CD8-positive, alpha-beta memory T cell (primary cell): ENCODE results near the gene ARAP2. TPM values are rescaled to one million over a fixed set of nuclear protein-coding genes. Genes with fewer than 3 reads are reported as not detected.
"Not testable (repeated sequence)": the region's sequence is repeated elsewhere in the genome, so short reads cannot be mapped to it uniquely, and the experiment has no call there.

Source experiments
- CTCF ChIA-PET: fragments of 350-600 bp; sonication (Branson Sonifier 250); formaldehyde crosslinking; loops from one replicate; lab custom pipeline; 2021; ENCODE audit warnings: antibody characterized with exemption; lab: Charles Lee
- POLR2A ChIA-PET: fragments of 350-600 bp; sonication (Branson Sonifier 250); formaldehyde crosslinking; loops from one replicate; lab custom pipeline; 2021; ENCODE audit warnings: antibody characterized with exemption; lab: Charles Lee
- DNase-seq, 5 donors: peaks; one replicate each; pipeline versions ENCODE4 v3.0.0 to v3.0.0-alpha.2; 2020 to 2022; ENCODE audit warnings: mixed read lengths in 1 of 5
- H3K27ac ChIP-seq: one replicate; pipeline ENCODE4 v1.7.0; 2013; ENCODE audit warnings: low read depth, mild to moderate bottlenecking, low read length, moderate library complexity
- H3K27me3 ChIP-seq: 2 replicates; pipeline ENCODE4 v1.7.0; 2013; ENCODE audit warnings: low read length, mild to moderate bottlenecking; ENCODE audit not compliant: insufficient read depth, poor library complexity, severe bottlenecking
- H3K36me3 ChIP-seq: 2 replicates; pipeline ENCODE4 v1.7.0; 2013; ENCODE audit warnings: mild to moderate bottlenecking, low read length, moderate library complexity; ENCODE audit not compliant: insufficient read depth
- H3K4me1 ChIP-seq: 2 replicates; pipeline ENCODE4 v1.7.0; 2013; ENCODE audit warnings: mild to moderate bottlenecking, low read length, moderate library complexity; ENCODE audit not compliant: insufficient read depth
- H3K4me3 ChIP-seq: 2 replicates; pipeline ENCODE4 v1.7.0; 2013; ENCODE audit warnings: mild to moderate bottlenecking, low read length
- H3K9me3 ChIP-seq: 2 replicates; pipeline ENCODE4 v1.7.0; 2013; ENCODE audit warnings: mild to moderate bottlenecking, low read length
- H3K27ac Mint-ChIP-seq, 8 donors: one replicate each; pipeline ENCODE4 v1.8.0; 2020 to 2021; ENCODE audit warnings: mixed read lengths in 8 of 8, mild to moderate bottlenecking in 6 of 8, inconsistent platforms in 3 of 8, moderate library complexity in 3 of 8
- H3K27me3 Mint-ChIP-seq, 2 donors: one replicate each; pipeline ENCODE4 v1.8.0; 2020 to 2021; ENCODE audit warnings: mixed read lengths in 2 of 2, mild to moderate bottlenecking in 1 of 2, moderate library complexity in 1 of 2
- H3K36me3 Mint-ChIP-seq, 3 donors: one replicate each; pipeline ENCODE4 v1.8.0; 2020 to 2021; ENCODE audit warnings: mixed read lengths in 3 of 3, inconsistent platforms in 1 of 3, mild to moderate bottlenecking in 1 of 3
- H3K4me1 Mint-ChIP-seq, 3 donors: one replicate each; pipeline ENCODE4 v1.8.0; 2020 to 2021; ENCODE audit warnings: mixed read lengths in 3 of 3, inconsistent platforms in 1 of 3, mild to moderate bottlenecking in 1 of 3
- H3K4me3 Mint-ChIP-seq, 7 donors: one replicate each; pipeline ENCODE4 v1.8.0; 2020 to 2021; ENCODE audit warnings: mixed read lengths in 7 of 7, mild to moderate bottlenecking in 6 of 7, moderate library complexity in 4 of 7, inconsistent platforms in 2 of 7
- H3K9me3 Mint-ChIP-seq, 5 donors: one replicate each; pipeline ENCODE4 v1.8.0; 2020 to 2022; ENCODE audit warnings: mixed read lengths in 5 of 5, mild to moderate bottlenecking in 3 of 5, moderate library complexity in 2 of 5, inconsistent platforms in 1 of 5
- polyA plus RNA-seq: library from polyadenylated mRNA; unstranded; fragments of 300-500 nt; fragmentation: Illumina TruSeq; gene quantifications from one replicate; pipeline ENCODE4 v1.2.3, GENCODE V29; 2021
- total RNA-seq, 2 experiments: library from RNA; stranded (reverse); gene quantifications; one replicate each; pipeline ENCODE4 v1.2.3, GENCODE V29; 2021

Gene ARAP2
- total and polyA plus RNA-seq, 3 experiments from 2014 or later, result 44.2 to 49.9 (median 49.7) TPM

DNA sequence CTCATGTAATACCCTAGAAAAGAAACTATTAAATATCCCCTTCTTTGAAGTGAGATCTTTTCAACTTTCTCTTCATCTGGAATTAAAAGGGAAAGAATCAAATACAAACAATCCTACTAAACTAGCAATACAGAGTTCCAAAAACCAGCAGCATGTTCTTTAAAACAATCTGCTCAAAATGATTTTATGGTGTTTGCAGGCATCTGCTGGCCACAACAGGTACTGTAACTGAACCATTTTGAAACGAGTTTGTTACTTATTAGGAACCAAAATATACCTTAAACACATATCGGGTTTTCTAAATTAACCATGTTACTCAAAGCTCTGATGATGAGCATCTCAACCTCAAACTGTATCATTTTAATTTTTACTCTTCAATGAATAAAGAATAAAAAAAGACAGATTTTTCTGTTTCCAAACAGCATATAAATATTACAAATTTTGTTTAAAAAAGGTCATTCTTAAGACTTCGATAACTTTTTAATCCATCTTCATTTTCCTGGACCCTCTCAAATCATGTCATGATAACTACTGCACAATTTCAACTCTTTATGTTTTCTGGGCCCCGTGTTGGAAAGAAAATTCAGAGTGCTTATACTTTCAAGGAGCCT, 56.5 kb downstream of the ARAP2 start:
- peak in 3 of 5 donors; percentile 9 to 52 (median 15) for DNase-seq
- no peaks in the 10 kb centered on the region for H3K9me3 ChIP-seq
- H3K4me3 Mint-ChIP-seq, result no peak overlapping the region
- peaks cover 0 to 53% (median 8%) of the 10 kb centered on the region in 3 donors for H3K36me3 Mint-ChIP-seq
- no peaks in the 10 kb centered on the region for H3K27me3 ChIP-seq
- CTCF ChIA-PET, result interaction anchor here (1.0 to 1.6 kb wide), 3 partner anchors 10 to 56 kb away, joined by 3 to 5 read pairs (median 4); no protein-coding TSS in a partner anchor
- no peak overlapping the region for H3K4me3 ChIP-seq
- peak overlapping the region in 3 of 8 donors; percentile 27 to 76 (median 36) for H3K27ac Mint-ChIP-seq
- H3K36me3 ChIP-seq, result peaks cover 3% of the 10 kb centered on the region
- peaks cover 53 to 70% (median 69%) of the 10 kb centered on the region in 3 donors for H3K4me1 Mint-ChIP-seq
- H3K27ac ChIP-seq, result no peak overlapping the region
- no peaks in the 10 kb centered on the region for H3K9me3 Mint-ChIP-seq
- no peaks in the 10 kb centered on the region for H3K27me3 Mint-ChIP-seq
- peaks cover 38% of the 10 kb centered on the region for H3K4me1 ChIP-seq
- POLR2A ChIA-PET, result no interaction called here

DNA sequence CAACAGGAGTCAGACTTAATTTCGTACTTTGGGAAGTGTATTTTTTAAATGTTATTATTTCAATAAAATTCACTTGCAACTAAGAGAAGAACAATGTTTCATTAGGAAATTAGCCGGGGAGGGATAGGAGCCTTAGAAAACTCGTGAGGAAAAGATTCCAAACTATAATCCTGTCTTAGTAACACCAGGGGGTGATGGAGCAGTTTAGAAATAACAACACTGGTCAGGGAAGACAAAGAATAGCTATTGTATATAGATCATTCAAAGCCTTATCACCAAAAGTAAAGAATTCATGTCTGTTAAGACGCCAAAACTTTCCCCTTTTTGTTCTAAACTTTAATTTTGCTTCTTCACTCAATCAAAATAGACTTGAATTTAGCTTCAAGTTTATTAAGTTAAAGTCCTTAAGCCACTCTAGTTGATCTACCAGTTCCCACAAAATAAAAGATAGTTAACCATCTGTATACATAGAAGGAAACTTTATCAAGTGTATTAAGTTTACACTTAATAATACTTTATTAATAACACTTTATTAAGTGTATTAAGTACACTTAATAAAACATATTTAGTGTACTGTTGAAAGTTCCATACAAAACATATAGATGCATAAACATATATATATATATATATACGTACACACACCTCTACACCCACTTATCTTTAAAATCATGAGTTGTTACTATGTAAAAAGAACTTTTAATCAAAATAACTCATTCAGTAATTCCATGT, 60.5 kb downstream of the ARAP2 start:
- no peak overlapping the region for H3K27ac ChIP-seq
- no peaks in the 10 kb centered on the region for H3K27me3 Mint-ChIP-seq
- no peak overlapping the region for H3K4me3 Mint-ChIP-seq
- H3K36me3 ChIP-seq, result peaks cover 3% of the 10 kb centered on the region
- DNase-seq, result no peak
- H3K4me3 ChIP-seq, result no peak overlapping the region
- no peaks in the 10 kb centered on the region for H3K9me3 ChIP-seq
- POLR2A ChIA-PET, result interaction anchor here (0.8 kb wide), 1 partner anchor 8 kb away, joined by 11 read pairs; no protein-coding TSS in a partner anchor
- H3K27ac Mint-ChIP-seq, result peak overlapping the region in 2 of 8 donors; percentile 22 to 40
- CTCF ChIA-PET, result interaction anchor here (0.9 to 1.4 kb wide), 2 partner anchors 60 to 216 kb away, joined by 3 to 4 read pairs; no protein-coding TSS in a partner anchor
- H3K27me3 ChIP-seq, result no peaks in the 10 kb centered on the region
- no peaks in the 10 kb centered on the region for H3K9me3 Mint-ChIP-seq
- peaks cover 8% of the 10 kb centered on the region for H3K4me1 ChIP-seq
- peaks cover 0 to 72% (median 20%) of the 10 kb centered on the region in 3 donors for H3K36me3 Mint-ChIP-seq
- H3K4me1 Mint-ChIP-seq, result peaks cover 47 to 65% (median 62%) of the 10 kb centered on the region in 3 donors

DNA sequence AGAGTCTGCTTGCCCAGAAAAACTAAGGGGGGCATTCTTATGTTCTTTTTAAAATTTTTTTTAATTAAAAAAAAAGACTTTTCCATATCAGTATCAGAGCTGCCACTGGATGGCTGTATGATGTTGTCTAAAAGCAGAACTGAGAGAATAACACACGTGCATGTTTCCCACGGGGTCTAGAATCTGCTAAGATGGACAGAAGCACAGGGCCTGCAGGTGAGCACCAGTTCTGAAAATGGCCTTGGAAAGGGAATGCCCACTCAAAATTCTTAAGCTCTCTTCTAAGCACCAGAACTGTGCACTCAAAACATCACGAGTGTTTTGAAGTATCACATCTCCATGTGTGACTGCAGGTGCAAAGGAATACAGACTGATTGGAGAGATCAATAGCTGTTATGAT, 61.1 kb downstream of the ARAP2 start:
- Histone ChIP-seq H3K36me3 (peaks cover 3% of the 10 kb centered on the region), H3K27ac (no peak overlapping the region), H3K27me3 (no peaks in the 10 kb centered on the region), H3K4me3 (no peak overlapping the region), H3K9me3 (no peaks in the 10 kb centered on the region), H3K4me1 (peaks cover 2% of the 10 kb centered on the region)
- ChIA-PET CTCF (interaction anchor here (0.9 to 1.4 kb wide), 2 partner anchors 60 to 216 kb away, joined by 3 to 4 read pairs; no protein-coding TSS in a partner anchor), POLR2A (interaction anchor here (0.8 kb wide), 1 partner anchor 9 kb away, joined by 11 read pairs; no protein-coding TSS in a partner anchor)
- H3K4me1 Mint-ChIP-seq, result peaks cover 47 to 65% (median 62%) of the 10 kb centered on the region in 3 donors
- H3K27me3 Mint-ChIP-seq, result no peaks in the 10 kb centered on the region
- H3K36me3 Mint-ChIP-seq, result peaks cover 0 to 76% (median 24%) of the 10 kb centered on the region in 3 donors
- no peaks in the 10 kb centered on the region for H3K9me3 Mint-ChIP-seq
- DNase-seq, result no peak
- no peak overlapping the region for H3K4me3 Mint-ChIP-seq
- H3K27ac Mint-ChIP-seq, result peak overlapping the region in 1 of 8 donors; percentile 2

GRCh38 chr4:36182315-36182714, 62.0 kb downstream of the ARAP2 start:
- Mint-ChIP-seq H3K36me3 (peaks cover 0 to 80% (median 20%) of the 10 kb centered on the region in 3 donors), H3K27ac (peak overlapping the region in 5 of 8 donors; percentile 1 to 44 (median 10)), H3K4me1 (peaks cover 42 to 60% (median 52%) of the 10 kb centered on the region in 3 donors)
- H3K9me3 Mint-ChIP-seq, H3K4me1 ChIP-seq, CTCF ChIA-PET, H3K36me3 ChIP-seq, H3K27me3 Mint-ChIP-seq, H3K4me3 Mint-ChIP-seq, H3K27ac ChIP-seq, POLR2A ChIA-PET, H3K9me3 ChIP-seq, DNase-seq, H3K27me3 ChIP-seq, H3K4me3 ChIP-seq: not testable (repeated sequence)

DNA sequence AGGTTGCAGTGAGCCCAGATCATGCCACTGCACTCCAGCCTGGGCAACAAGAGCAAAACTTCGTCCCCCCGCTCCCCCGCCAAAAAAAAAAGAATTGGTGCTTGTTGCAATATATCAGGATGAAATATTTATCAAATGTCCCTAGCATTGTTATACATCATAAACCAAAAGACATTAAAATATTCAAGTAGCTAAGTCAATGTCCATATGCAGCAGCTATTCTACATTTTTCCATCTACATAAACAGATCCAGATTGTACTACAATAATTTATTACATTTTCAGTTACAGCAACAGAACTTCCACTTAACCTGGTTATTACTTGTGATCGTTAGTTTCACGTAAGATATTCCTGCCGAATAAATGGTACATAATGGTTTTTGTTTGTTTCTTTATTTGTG, 64.1 kb downstream of the ARAP2 start:
- Histone ChIP-seq H3K36me3 (peaks cover 3% of the 10 kb centered on the region), H3K9me3 (no peaks in the 10 kb centered on the region)
- CTCF ChIA-PET, result interaction anchor here (0.7 kb wide), 1 partner anchor 222 kb away, joined by 3 read pairs; no protein-coding TSS in a partner anchor

DNA sequence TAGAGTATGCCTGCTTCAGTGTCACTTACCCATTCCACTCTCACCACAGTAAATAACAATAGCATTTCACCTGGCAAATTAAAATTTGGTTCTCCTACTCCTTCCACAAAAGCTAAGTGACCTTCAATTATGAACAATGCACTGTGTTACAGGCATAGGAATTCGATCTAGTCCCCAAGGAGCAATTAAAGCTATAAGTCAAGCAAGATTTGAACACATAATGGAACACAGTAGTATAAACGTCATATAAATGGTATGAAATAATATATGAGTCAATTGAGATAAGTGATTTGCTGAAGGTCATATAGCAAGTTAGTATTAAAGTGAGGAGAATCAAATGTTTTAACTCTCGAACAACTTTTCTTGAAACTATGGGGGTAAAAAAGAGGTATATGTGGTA, 65.8 kb downstream of the ARAP2 start:
- H3K4me1 ChIP-seq, result no peaks in the 10 kb centered on the region
- no peak overlapping the region for H3K4me3 ChIP-seq
- H3K4me3 Mint-ChIP-seq, result no peak overlapping the region
- peaks cover 51 to 76% (median 63%) of the 10 kb centered on the region in 3 donors for H3K4me1 Mint-ChIP-seq
- POLR2A ChIA-PET, result no interaction called here
- no peaks in the 10 kb centered on the region for H3K27me3 ChIP-seq
- H3K9me3 ChIP-seq, result no peaks in the 10 kb centered on the region
- no peaks in the 10 kb centered on the region for H3K9me3 Mint-ChIP-seq
- H3K27ac Mint-ChIP-seq, result peak overlapping the region in 2 of 8 donors; percentile 2 to 72
- CTCF ChIA-PET, result no interaction called here
- H3K36me3 Mint-ChIP-seq, result peaks cover 0 to 86% (median 25%) of the 10 kb centered on the region in 3 donors
- H3K27ac ChIP-seq, result no peak overlapping the region
- no peaks in the 10 kb centered on the region for H3K36me3 ChIP-seq
- DNase-seq, result no peak
- H3K27me3 Mint-ChIP-seq, result no peaks in the 10 kb centered on the region

More for the DNA sequence above, 64.1 kb downstream of the ARAP2 start:
- POLR2A ChIA-PET, result no interaction called here
- no peaks in the 10 kb centered on the region for H3K9me3 Mint-ChIP-seq
- no peaks in the 10 kb centered on the region for H3K27me3 Mint-ChIP-seq
- H3K36me3 Mint-ChIP-seq, result peaks cover 0 to 84% (median 21%) of the 10 kb centered on the region in 3 donors
- H3K4me1 Mint-ChIP-seq, result peaks cover 43 to 68% (median 54%) of the 10 kb centered on the region in 3 donors
- Histone ChIP-seq H3K4me1 (no peaks in the 10 kb centered on the region), H3K27ac (no peak overlapping the region), H3K27me3 (no peaks in the 10 kb centered on the region), H3K4me3 (no peak overlapping the region)
- no peak overlapping the region for H3K4me3 Mint-ChIP-seq
- DNase-seq, result no peak
- H3K27ac Mint-ChIP-seq, result peak overlapping the region in 1 of 8 donors; percentile 71

- H3K4me1 Mint-ChIP-seq, result peaks cover 53 to 73% (median 63%) of the 10 kb centered on the region in 3 donors
- no peak overlapping the region for H3K27ac ChIP-seq
- DNase-seq, result no peak
- no peaks in the 10 kb centered on the region for H3K4me1 ChIP-seq
- H3K27me3 Mint-ChIP-seq, result no peaks in the 10 kb centered on the region
- H3K36me3 Mint-ChIP-seq, result peaks cover 0 to 85% (median 25%) of the 10 kb centered on the region in 3 donors
- no peaks in the 10 kb centered on the region for H3K36me3 ChIP-seq
- no peaks in the 10 kb centered on the region for H3K9me3 ChIP-seq
- ChIA-PET CTCF (no interaction called here), POLR2A (no interaction called here)
- H3K27me3 ChIP-seq, result no peaks in the 10 kb centered on the region
- no peak overlapping the region for H3K4me3 ChIP-seq
- no peak overlapping the region for H3K4me3 Mint-ChIP-seq
- H3K9me3 Mint-ChIP-seq, result no peaks in the 10 kb centered on the region
- peak overlapping the region in 1 of 8 donors; percentile 37 for H3K27ac Mint-ChIP-seq
These were observed 66.4 kb downstream of the ARAP2 start for GRCh38 chr4:36177946-36178345.
